Lung microvascular endothelial cell (primary cell): Measurements from ENCODE around the gene CIBAR2. TPM values are rescaled to one million over a fixed set of nuclear protein-coding genes. Genes with fewer than 3 reads are reported as not detected.
A peak's percentile ranks its signal among the peaks of the same experiment; 100 is the strongest.

Experiments used
- DNase-seq, 2 donors: peaks; one replicate each; pipeline versions ENCODE4 v3.0.0 to v3.0.0-alpha.2; 2010; ENCODE audit warnings: low read depth in 2 of 2
- total RNA-seq: library from RNA; depleted of rRNA; stranded (reverse); fragments of >200 nt; gene quantifications from 2 replicates; pipeline ENCODE4 v1.2.1, GENCODE V29; 2014

The CIBAR2 gene
- total RNA-seq, 1 donor from 2014 or later: not detected

DNA sequence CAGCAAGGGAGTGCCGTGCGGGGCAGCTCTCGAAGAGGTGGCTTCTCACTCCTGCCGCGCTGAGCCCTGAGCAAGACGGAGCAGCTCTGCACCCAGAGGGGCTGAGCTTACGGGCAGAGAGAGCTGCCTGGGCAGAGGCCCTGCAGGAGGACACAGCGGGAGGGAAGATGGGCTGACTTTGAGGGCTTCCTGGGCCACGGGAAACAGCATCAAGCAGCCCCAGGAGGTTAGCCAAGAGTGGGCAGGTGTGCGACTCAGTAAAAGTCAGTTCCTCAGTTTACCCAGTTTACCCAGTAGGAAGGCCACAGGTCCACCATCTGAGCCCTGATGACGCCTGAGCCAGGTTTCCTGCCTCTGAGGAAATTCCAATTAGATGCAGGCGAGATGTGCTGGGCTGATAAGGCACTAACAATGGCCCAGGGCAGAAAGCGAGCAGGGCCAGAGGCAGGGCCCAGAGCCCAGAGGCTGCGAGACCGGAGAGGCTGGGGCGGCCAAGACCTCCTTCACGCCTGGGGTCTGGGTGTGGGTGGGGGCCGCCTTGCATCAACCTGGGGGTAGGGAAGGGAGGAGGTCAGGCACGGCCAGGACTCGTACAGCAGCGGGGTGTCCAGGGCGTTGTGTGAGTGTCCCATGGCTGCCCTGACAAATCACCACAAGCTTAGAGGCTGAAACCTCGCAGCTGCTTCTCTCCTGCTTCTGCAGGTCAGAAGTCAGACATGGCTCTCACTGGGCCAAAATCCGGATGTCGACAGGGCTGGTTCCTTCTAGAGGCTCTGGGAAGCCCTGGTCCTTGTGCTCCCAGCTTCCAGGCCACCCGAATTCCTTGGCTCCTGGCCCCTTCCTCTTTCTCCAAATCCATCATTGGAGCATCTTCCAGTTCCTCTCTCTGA is 32.0 kb upstream of the CIBAR2 start:
- DNase-seq: peak; percentile 59 to 77

DNA sequence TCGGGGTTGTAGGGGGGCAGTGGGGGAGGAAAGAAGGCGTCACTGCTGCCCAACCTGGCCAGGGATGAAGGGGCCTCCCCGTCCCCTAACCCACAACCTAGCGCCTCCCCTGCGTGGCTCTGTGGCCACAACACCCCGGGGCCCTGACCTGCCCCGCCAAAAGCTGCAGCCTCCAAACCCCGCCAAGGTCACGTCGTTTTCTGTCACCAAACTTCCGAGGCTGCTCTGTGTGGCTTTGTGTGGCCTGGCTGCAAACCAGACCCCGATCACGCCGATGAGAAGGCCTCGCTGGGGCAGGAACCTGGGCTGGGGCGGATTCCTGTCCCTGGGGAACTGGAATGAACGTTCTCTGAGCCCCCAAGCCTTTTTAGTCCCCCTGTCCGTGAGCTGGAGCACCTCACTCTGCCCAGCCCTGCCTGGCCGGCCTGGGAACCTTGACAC is 30.5 kb upstream of the CIBAR2 start:
- no peak for DNase-seq

DNA sequence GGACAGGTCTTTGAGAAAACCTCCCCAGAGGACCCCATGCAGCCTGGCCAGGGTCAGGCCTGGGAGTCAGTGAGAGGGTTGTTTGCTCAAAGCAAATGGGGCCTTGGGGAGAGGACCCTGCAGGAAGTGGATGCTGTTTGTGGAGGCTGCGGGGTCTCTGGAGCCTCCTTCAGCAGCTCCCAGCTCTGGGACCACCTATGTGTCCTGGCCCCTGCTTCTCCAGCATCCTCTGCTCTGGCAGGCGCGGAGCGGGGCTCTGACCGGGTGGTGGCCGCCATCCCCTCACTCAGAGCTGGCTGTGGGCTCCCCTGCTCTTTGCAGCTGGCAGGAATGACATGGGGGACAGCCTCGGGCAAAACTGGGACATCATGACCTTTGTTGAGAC is 29.8 kb upstream of the CIBAR2 start:
- DNase-seq: no peak

DNA sequence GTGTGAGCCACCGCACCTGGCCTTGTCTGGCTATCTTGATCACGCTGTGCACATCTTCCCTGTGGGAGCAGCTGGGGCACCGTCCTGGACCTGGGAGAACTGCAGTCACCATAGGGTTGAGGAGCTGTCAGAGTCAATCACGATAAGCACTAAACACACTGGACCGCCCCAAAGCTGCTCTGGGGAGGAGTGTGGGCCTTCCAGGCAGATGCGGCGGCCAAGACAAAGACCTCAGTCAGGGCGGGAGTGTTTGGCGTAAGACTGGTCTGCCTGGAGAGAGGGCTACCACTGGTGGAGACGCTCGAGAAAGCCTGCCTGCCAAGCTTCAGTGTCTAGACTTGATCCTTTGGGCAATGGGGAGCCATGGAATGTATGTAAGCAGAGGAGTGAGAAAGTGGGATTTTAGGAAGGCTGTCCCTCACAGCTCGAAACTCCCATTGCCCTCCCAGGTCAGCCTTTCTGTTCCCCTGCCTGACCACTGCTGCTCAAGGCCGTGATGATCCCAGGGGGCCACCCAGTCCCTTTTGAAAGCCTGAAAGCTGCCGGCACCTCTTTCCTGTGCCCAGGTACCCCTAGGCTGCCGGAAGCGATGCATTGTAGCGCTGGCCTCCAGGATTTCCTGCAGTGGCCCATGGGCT is 29.3 kb upstream of the CIBAR2 start:
- DNase-seq: no peak

DNA sequence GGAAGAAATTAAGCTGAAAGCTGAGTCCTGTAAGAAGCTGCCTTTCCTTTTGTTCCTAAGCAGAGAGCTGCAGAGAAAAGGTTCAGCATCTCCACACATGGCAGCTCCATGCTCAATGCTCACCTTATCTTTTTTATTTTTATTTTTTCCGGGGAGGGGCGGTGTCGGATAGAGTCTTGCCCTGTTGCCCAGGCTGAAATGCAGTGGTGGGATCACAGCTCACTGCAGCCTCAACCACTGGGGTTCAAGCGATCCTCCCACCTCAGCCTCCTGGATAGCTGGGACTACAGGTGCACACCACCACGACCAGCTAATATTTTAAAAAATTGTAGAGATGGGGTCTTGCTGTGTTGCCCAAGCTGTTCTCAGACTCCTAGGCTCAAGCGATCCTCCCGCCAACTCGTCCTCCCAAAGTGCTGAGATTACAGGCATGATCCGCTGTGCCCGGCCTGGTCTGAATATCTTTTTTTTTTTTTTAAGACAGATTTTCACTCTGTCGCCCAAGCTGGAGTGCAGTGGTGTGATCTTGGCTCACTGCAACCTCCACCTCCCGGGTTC is 28.3 kb upstream of the CIBAR2 start:
- no peak for DNase-seq

DNA sequence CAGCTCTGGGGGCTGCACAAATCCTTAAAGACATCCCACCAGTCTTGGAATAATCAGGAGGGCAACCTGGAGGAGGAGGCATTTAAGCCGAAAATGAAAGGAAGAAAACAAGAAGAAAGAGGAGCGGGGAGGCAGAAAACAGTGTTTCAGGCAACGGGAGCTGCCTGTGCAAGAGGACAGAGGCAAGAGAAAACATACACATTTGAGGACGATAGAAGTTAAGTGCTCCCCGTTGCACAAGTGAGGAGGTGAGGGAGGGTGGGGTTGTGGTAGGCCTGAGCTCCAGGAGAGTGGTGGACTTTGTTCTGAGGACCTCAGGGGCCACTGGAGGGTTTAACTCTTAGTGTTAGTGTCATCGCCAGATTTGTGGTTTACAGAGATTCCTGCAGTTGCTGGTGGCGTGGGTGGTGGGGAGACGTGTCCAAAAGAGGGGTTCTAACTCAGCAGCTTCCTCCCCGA is 27.6 kb upstream of the CIBAR2 start:
- DNase-seq: no peak

DNA sequence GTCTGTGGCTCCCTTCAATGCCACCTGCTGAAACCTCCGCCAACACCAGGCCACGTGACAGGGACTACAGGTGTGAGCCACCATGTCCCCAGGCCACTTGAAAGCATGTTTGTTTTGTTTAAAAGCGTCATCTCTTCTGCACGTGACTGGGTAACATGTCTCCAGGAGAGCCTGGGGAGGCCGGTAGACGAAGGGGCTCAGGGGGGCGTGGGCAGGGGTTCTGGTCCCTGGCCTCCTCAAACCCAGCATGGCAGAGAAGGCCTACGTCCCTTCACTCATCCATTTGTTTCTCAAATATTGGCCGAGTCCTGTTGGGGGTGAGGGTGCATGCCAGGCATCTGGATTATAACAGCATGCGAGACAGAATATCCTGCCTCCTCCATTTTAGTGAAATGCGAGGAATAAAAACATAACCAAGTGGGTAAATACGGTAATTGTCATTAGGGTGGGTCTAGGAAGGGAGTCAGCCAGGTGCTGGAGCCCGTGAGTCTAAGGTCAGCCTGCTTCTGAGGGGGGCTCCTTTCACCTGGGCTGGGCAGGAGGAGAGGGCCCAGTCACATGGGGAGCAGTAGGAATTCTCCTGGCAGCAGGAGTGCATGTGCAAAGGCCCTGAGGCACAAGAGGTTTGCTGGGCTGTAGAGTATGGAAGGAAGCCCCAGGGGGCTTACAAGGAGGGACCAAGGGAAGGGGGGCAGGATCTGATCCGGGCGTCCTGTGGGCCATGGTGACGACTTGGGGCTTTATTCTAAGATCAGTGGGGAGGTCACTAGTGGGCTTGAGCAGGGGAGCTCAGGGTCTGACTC is 26.8 kb upstream of the CIBAR2 start:
- no peak for DNase-seq

DNA sequence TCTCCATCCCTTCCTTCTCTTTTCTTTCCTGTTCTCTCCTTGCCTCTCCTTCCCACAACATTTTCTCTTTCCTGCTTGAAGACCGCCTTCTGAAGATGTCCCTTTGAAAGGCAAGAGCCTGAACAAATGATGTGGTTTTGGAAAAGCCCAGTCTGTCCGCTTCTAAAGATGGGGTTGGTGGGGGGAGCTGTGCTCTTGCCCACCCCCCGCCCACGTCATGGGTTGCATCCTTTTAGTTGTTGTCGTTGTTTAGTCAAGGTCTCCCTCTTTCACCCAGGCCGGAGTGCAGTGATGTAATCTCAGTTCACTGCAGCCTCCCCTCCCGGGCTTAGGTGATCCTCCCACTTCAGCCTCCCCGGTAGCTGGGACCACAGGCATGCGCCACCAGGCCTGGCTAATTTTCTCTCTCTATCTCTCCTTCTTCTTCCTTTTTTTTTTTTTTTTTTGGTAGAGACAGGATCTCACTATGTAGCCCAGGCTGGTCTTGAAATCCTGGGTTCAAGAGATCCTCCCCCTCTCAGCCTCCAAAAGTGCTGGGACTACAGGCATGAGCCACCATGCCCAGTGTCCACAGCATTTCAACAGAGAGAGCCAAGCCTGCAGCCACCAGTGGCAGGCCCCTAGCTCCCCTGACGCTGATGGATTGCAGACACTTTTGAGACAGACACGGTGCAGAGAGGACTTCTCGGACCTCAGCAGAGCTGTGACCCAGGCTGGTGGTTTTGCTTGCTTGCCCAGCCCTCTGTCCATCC is 26.0 kb upstream of the CIBAR2 start:
- no peak for DNase-seq

DNA sequence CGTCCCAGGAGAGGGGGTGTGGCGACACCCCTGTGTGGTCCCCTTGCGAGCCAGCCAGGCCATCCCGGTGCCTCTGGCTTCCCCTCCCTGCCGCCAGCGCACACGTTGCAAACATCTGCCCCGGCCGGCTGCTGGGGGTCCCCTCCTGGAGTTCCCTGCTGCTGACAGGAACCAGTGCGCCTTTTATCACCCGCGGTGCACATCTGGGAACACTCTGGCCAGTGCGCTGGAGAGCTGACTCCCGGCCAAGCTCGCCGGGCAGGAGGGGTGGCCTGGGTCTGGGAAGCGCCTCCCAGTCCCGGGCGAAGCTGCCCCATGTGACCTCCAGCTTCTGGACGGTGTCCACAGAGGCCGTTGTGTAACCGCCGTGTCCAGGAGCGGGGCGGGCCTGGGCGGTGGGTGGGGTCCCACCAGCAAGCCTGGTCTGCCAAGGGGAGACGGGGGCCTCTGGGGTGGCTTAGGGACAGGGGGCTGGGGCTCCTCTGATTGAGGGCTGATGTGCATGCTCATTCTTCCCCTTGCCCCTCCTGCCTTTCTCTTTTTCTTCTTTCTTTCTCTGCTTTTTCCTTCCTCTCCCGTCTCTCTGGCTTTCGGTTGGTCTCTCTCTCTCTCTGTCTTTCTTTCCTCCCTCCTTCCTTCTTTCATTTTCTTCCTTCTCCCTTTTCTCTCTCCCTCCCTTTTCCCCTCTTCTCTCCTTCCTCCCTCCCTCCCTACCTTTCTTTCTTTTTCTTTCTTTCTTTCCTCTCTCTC is 25.2 kb upstream of the CIBAR2 start:
- peak; percentile 70 to 88 for DNase-seq

DNA sequence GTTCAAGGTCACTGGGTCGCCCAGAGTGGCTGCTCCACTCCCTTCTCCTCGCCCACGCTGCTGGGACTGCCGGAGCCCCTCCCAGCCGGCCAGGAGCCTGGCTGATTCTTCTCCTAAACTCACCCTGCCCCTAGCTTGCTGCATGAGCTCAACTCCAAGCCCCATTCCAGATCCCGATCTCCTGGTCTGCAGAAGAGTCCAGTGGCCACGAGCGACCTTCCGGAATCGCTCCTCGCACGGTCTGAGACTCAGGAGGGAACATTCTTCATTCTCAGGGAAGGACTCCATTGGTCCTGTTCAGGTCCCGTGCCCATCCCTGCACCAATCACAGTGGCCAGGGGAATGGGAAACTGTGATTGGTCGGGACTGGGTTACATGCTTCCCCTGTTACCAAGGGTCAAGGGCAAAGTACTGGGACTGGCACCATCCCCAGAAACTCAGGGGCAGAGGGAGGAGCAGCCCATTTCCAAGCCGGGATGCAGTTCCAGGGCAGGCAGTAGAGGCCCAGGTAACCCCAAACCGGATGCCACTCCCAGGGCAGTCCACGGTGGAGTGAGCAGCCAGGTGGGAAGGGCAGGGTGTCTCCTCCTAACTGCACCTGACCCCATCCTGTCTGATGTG is 24.5 kb upstream of the CIBAR2 start:
- peak in 1 of 2 donors; percentile 36 for DNase-seq

DNA sequence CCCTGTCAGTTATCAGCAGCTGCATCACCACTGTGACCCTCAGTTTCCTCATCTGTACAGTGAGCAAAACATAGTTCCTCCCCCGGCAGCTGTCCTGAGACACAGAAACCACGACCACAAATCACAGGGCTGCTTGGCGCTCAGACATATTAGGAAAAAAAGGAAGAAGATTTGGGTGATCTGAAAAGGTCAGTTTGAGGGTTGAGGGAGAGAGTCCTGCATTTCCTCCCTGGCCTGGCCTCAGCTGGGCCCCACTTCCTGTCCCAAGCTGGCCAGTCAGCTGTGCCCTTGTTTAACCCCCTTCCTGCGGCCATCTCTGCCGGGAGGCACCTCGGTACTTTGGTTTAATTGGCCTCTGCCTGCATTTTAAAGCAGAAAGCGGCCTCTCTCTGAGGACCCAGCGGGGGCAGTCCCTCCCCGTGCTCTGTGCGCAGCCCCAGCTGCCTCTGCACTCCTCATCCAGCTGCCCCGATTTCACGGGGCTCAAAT is 24.0 kb upstream of the CIBAR2 start:
- DNase-seq: no peak

DNA sequence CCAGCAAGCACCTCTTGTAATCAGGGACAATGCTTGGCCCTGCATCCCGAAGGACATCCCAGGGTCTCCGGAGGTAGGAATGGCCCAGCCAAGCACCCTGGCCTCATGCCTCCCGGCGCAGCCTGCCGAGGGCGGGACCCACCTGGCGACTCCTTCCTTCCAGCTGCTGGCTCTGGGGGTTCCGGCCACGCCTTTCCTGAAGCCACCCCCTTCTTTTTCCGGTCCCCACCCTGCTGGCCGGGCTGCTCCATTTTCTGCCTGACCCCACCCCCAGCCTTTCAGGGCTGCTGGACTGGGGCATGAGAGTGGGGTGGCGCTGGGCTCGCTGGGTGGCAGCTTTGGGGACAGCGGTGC is 22.5 kb upstream of the CIBAR2 start:
- no peak for DNase-seq

DNA sequence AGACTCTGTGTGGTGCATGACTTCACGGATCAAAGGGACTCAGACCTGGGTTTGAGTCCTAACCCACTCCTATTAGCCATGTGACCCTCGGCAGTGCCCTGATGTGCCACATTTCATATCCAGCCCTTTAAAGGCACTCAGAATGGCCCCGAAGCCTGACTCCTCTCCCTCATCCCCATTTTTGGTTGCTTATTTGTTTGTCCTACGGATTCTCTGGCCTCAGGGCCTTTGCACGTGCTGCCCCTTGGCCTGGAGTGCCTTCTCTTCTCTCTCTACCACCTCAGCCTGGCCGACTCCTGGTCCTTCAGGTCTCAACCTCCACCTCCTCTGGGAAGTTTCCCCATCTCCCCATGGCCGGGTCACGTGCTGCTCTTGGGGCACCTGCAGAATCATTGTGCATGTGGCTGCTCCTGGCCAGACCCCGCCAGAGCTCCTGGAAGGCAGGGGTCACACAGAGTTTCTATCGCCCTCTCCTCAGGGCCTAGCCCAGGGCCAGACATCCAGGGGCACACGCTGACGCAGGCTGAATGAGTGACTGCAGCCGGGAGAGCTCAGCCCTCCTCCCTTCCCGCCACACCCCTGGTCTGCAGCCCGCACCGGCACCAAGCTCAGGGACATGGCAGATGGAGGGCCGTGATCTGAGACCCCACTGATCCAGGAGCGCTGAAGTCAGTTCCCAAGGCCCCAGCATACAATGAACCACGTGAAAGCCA is 22.0 kb upstream of the CIBAR2 start:
- DNase-seq: no peak

DNA sequence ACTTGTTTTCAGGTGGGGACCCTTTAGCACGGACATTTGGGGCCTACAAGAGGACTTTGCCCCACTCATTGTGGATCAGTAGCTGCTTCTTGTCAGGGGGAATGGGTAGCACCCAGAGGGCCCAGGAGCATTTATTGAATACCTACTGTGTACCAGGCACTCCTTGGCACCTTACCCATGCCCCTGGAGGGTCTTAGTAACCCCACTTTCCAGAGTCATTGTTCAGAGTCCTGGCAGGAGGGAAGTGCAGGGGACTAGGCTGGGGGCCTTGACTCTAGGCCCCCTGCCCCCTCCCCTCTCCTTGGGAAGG is 21.0 kb upstream of the CIBAR2 start:
- DNase-seq: no peak

DNA sequence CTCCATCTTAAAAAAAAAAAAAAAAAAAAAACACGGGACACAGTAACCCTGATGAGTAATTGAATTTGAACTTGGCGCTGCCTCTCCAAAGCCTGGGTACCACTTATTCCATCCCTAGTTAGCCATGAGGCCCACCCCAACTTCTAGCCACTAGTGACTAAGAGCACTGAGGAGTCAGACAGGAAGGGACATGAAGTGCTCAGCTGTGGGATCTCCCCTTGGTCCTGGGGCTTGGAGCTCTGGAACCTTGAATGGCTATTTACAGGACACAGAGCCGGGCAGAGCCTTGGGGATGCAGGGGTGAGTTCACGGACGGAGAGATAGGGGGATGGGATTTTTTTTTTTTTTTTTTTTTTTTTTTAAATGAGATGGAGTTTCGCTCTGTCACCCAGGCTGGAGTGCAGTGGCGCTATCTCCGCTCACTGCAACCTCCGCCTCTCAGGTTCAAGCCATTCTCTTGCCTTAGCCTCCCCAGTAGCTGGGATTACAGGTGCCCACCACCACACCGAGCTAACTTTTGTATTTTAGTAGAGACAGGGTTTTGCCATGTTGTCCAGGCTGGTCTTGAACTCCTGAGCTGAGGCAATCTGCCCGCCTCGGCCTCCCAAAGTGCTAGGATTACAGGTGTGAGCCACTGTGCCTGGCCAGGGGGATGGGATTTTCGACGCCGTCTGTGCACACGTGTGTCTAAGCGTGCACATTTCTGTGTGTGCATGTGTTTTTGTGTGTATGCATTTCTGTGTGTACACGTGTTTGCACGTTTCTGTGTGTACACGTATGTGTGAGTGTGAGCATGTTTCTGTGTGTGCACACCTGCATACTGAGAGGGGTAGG is 20.4 kb upstream of the CIBAR2 start:
- peak in 1 of 2 donors; percentile 32 for DNase-seq

DNA sequence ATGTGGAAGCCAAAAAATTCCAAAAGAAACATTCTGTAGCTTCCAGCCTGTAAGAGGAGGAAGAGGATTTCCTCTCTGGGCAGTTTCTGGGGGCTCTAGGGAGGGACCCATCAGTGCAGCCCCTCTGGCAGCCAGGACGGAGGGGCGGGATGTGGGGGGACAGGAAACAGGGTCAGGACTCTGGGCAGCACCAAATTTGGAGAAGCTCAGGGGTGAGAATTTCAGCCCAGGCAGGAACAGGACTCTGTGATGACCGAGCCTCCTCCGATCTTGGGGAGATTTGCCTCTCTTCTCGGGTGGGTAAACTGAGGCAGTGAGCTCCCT is 18.4 kb upstream of the CIBAR2 start:
- no peak for DNase-seq

DNA sequence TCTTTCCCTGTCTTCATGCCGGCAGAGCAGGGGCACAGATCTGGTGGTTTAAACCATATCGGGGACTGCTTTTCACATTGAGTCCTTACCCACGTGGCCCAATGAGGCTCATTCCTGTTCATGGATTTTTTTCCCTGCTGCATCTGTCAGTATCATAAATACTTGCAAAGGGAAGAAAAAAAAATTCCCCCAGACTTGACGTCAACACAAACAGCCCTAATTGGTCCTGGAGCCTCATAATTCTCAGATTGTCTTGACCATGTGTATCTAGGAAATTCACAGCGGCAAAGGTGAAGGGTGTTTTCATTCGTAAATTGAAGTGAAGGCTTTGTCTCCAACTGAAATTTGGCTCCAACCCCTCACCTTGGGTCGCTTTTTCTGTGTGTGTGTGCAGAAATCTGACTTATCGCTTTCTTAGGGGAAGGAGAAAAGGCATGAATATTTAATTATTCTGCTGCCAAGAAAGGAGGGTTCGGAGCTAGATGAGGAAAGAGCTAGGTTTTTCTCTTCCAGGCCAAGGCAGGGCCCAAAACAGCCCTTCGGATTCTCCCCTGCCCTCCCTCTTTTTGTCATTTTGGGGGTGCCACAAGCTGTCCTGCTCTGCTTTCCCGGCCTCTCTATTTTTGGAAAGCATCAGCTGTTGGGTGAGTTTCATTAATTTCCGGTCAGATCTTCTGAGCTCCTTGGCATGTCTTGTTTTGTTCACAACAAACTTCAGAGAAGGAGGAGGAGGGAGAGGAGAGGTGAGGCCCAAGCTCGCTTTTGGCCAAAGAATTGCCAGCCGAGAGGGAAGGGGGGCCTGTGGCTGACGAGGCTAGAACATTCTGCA is 17.8 kb upstream of the CIBAR2 start:
- no peak for DNase-seq
